ENCODE measurements around the gene ADD1.
"Not testable (repeated sequence)": the region's sequence is repeated elsewhere in the genome, so short reads cannot be mapped to it uniquely, and the experiment has no call there.

ADD1 gene

DNA sequence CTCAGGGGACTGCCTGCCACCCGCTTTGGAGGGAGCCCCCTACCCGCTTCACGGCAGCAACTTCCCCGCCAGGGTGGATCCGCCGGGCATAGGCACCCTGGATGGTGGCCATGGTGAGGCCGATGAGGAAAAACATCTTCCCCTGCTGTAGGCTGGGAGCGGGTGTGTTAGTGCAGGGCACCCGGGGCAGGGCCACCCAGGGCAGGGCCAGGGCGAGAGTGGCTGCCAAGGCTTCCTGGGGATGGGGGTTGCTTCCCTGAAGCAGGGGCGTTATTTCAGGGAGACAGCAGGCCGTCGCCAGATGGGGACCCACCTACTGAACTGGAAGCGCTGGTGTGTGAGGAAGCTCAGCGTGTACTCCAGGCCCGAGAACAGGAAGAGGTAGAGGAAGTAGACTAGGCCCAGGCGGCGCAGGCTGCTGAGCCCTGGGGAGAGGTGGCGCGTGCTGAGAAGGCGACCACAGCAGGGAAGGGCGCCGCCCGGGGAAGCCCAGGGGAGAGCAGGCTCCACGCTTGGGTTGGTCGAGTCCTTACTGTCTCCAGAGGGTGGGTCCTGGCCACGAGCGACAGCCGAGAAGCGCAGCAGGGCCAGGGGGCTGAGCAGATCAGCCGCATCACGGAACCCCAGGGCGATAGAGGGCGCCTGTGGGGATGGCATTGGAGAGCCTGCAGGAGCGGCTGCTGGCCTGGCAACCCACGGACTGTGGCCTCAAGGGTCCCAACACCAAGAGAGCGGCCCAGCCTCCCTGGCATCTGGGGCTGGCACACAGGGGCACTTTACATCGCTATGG is 88.1 kb downstream of the ADD1 start:
- H3K36me3 ChIP-seq (ENCODE audit: insufficient read depth, low read length) = no peaks in the 10 kb centered on the region; the same call in none of the 2 replicates

GRCh38 chr4:2932321-2932950 is 88.8 kb downstream of the ADD1 start:
- Histone ChIP-seq H3K9me3 (ENCODE audit: control insufficient read depth, insufficient read depth, low read length) (no peaks in the 10 kb centered on the region), H3K4me1 (ENCODE audit: insufficient read depth, low read length) (peaks cover 13% of the 10 kb centered on the region; the same call in 1 of the 2 replicates), H3K36me3 (ENCODE audit: insufficient read depth, low read length) (no peaks in the 10 kb centered on the region; the same call in none of the 2 replicates), H3K9ac (ENCODE audit: low read depth, low read length) (no peak overlapping the region)

More for the DNA sequence above, 88.1 kb downstream of the ADD1 start:
- no peaks in the 10 kb centered on the region for H3K9me3 ChIP-seq (ENCODE audit: control insufficient read depth, insufficient read depth, low read length)
- peaks cover 13% of the 10 kb centered on the region; the same call in 1 of the 2 replicates for H3K4me1 ChIP-seq (ENCODE audit: insufficient read depth, low read length)
- H3K9ac ChIP-seq (ENCODE audit: low read depth, low read length) = no peak overlapping the region

DNA sequence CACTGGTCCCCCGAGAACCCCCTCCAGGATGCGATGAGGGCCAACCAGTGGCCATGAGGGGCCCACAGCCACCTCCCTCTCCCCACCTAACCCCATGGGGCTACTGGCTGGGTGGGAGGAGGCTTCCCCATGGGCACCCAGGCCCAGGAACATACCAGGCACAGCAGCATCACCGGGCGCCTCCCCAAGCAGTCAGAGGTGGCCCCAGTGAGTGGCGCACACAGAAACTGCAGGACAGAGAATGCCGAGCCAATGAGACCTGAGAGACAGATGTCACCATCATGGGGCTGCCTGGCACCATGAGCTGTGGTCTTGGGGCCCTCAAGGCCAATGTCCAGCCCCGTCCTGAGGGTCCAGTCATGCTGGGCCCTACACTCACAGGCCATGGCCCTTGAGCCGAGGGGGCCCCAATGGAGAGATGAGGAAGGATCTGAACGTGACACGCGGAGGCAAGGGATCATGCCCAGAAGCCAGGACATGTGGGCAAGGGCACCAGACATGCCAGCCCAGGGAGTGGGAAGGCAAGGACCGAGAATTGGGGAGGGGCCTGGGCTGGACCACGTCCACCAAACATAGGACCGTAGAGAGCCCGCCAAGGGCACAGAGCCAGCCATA is 89.4 kb downstream of the ADD1 start:
- peaks cover 3% of the 10 kb centered on the region for H3K36me3 ChIP-seq (ENCODE audit: insufficient read depth, low read length)
- H3K9ac ChIP-seq (ENCODE audit: low read depth, low read length) = peak overlapping the region; percentile 70; the same call in 1 of the 2 replicates
- no peaks in the 10 kb centered on the region for H3K9me3 ChIP-seq (ENCODE audit: control insufficient read depth, insufficient read depth, low read length)
- H3K4me1 ChIP-seq (ENCODE audit: insufficient read depth, low read length) = peaks cover 13% of the 10 kb centered on the region; the same call in 1 of the 2 replicates

DNA sequence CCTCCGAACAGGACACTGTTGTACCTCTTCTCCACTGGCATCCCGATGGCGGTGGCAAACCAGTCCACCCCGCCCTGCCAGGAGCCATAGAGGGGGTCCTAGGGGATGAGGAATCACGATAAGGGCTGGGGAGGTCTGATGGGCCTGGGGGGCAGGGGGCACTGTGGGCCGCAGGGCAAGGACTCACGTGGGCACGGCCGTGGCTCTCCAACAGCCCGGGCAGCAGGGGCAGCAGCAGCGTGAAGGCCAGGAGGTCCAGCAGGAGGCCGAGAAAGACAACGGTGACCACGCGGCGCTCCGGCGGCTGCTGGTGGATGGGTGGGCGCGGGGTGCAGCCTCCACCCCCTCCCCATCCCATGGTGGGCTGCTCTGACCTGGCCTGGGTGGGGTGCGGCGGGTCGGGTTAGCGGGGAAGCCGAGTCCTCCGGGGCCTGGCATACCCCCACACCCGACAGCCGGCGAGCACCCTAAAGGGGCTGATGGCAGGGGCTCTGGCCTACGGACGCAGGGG is 90.0 kb downstream of the ADD1 start:
- Histone ChIP-seq H3K36me3 (ENCODE audit: insufficient read depth, low read length) (peaks cover 6% of the 10 kb centered on the region), H3K4me1 (ENCODE audit: insufficient read depth, low read length) (peaks cover 13% of the 10 kb centered on the region; the same call in 1 of the 2 replicates), H3K9me3 (ENCODE audit: control insufficient read depth, insufficient read depth, low read length) (no peaks in the 10 kb centered on the region), H3K9ac (ENCODE audit: low read depth, low read length) (peak overlapping the region; percentile 70)

DNA sequence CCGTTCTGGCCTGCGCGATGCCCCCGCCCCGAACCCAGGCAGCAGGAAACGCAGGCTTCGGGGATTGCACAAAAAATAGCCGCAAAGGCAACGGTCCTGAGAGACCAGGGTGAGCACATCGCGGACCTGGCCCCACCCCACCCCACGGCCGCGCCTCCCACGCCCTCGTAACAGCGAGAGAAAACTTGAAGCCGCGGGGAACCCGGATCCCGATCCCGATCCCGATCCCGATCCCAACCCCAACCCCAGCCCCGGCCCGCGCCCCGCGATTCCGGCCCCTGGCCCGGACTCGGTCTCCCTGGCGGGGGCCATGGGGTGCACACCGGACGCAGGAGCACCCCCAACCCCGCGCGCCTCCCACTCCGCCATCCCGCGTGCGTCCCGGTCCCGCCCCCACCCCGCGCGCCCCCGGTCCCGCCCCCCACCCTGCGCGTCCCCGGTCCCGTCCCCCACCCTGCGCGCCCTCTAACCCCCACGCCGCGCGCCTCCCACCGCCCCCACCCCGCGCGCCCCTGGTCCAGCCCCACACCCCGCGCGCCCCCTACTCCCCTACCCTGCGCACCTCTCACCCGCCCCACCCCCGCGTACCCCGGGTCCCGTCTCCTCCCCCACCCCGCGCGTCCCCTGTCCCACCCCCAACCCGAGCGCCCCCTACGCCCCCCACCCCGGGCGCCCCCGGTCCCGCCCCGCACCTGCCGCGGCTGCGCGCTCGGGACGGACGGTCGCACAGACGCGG is 90.6 kb downstream of the ADD1 start:
- H3K4me1 ChIP-seq (ENCODE audit: insufficient read depth, low read length) = peaks cover 13% of the 10 kb centered on the region; the same call in 1 of the 2 replicates
- H3K9ac ChIP-seq (ENCODE audit: low read depth, low read length) = peak overlapping the region; percentile 91
- no peaks in the 10 kb centered on the region for H3K9me3 ChIP-seq (ENCODE audit: control insufficient read depth, insufficient read depth, low read length)
- peaks cover 9% of the 10 kb centered on the region for H3K36me3 ChIP-seq (ENCODE audit: insufficient read depth, low read length)

- Histone ChIP-seq H3K4me1 (ENCODE audit: insufficient read depth, low read length) (peaks cover 13% of the 10 kb centered on the region; the same call in 1 of the 2 replicates), H3K9ac (ENCODE audit: low read depth, low read length) (peak overlapping the region; percentile 91), H3K36me3 (ENCODE audit: insufficient read depth, low read length) (peaks cover 9% of the 10 kb centered on the region), H3K9me3 (ENCODE audit: control insufficient read depth, insufficient read depth, low read length) (no peaks in the 10 kb centered on the region)
These were observed 91.4 kb downstream of the ADD1 start for GRCh38 chr4:2934813-2935761.

GRCh38 chr4:2935762-2936743 is 92.4 kb downstream of the ADD1 start:
- peaks cover 13% of the 10 kb centered on the region; the same call in 1 of the 2 replicates for H3K4me1 ChIP-seq (ENCODE audit: insufficient read depth, low read length)
- peak overlapping the region; percentile 91; the same call in 1 of the 2 replicates for H3K9ac ChIP-seq (ENCODE audit: low read depth, low read length)
- H3K9me3 ChIP-seq (ENCODE audit: control insufficient read depth, insufficient read depth, low read length) = no peaks in the 10 kb centered on the region
- peaks cover 15% of the 10 kb centered on the region for H3K36me3 ChIP-seq (ENCODE audit: insufficient read depth, low read length)

- H3K9ac ChIP-seq (ENCODE audit: low read depth, low read length) = no peak overlapping the region
- peaks cover 19% of the 10 kb centered on the region for H3K36me3 ChIP-seq (ENCODE audit: insufficient read depth, low read length)
- no peaks in the 10 kb centered on the region for H3K9me3 ChIP-seq (ENCODE audit: control insufficient read depth, insufficient read depth, low read length)
- peaks cover 13% of the 10 kb centered on the region; the same call in 1 of the 2 replicates for H3K4me1 ChIP-seq (ENCODE audit: insufficient read depth, low read length)
These were observed 93.1 kb downstream of the ADD1 start for GRCh38 chr4:2936773-2937145.

- Histone ChIP-seq H3K36me3 (ENCODE audit: insufficient read depth, low read length) (peaks cover 22% of the 10 kb centered on the region), H3K9me3 (ENCODE audit: control insufficient read depth, insufficient read depth, low read length) (no peaks in the 10 kb centered on the region), H3K4me1 (ENCODE audit: insufficient read depth, low read length) (peaks cover 13% of the 10 kb centered on the region; the same call in 1 of the 2 replicates), H3K9ac (ENCODE audit: low read depth, low read length) (no peak overlapping the region)
These were observed 93.7 kb downstream of the ADD1 start for GRCh38 chr4:2937146-2937857.

- H3K4me1 ChIP-seq (ENCODE audit: insufficient read depth, low read length) = peaks cover 13% of the 10 kb centered on the region; the same call in 1 of the 2 replicates
- H3K36me3 ChIP-seq (ENCODE audit: insufficient read depth, low read length) = peaks cover 23% of the 10 kb centered on the region
- H3K9me3 ChIP-seq (ENCODE audit: control insufficient read depth, insufficient read depth, low read length) = no peaks in the 10 kb centered on the region
- H3K9ac ChIP-seq (ENCODE audit: low read depth, low read length) = no peak overlapping the region
These were observed 94.3 kb downstream of the ADD1 start for GRCh38 chr4:2937986-2938385.

- not testable (repeated sequence) for H3K9me3 ChIP-seq (ENCODE audit: control insufficient read depth, insufficient read depth, low read length); H3K9ac ChIP-seq (ENCODE audit: low read depth, low read length)
- Histone ChIP-seq H3K4me1 (ENCODE audit: insufficient read depth, low read length) (peaks cover 11% of the 10 kb centered on the region; the same call in 1 of the 2 replicates), H3K36me3 (ENCODE audit: insufficient read depth, low read length) (peaks cover 23% of the 10 kb centered on the region)
These were observed 94.8 kb downstream of the ADD1 start for GRCh38 chr4:2938411-2938810.

DNA sequence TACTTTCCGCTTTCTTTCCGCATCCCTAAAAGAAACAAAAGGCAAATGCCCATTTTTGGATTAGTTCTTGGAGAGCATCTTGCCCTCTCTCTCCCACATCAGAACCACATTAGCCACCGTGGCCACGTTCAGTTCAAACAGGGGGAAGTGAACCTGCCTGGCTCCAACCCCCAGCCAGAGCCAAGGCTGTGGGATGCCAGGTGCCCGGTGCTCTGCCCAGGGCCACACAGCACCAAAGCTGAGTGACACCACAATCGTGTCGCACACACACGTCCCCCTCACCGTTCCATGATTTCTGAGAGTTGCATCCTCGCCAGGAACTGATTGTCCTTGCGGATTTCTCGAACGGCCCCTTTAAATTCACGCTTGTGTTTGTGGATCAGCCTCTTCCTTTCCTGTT is 95.3 kb downstream of the ADD1 start:
- Histone ChIP-seq H3K36me3 (ENCODE audit: insufficient read depth, low read length) (peaks cover 23% of the 10 kb centered on the region), H3K9me3 (ENCODE audit: control insufficient read depth, insufficient read depth, low read length) (no peaks in the 10 kb centered on the region), H3K9ac (ENCODE audit: low read depth, low read length) (no peak overlapping the region), H3K4me1 (ENCODE audit: insufficient read depth, low read length) (peaks cover 10% of the 10 kb centered on the region; the same call in 1 of the 2 replicates)
